KOPT-K1 (cell line): ENCODE measurements around the gene RGPD5.
"Not testable (repeated sequence)": the region's sequence is repeated elsewhere in the genome, so short reads cannot be mapped to it uniquely, and the experiment has no call there.

Experiments
- H3K27ac ChIP-seq: fragments of 200-600 bp; sonication (generic); 2 replicates; pipeline ENCODE4 v1.5.1; 2016; ENCODE audit warnings: antibody characterized with exemption, mild to moderate bottlenecking, low read depth, low read length; ENCODE audit not compliant: poor library complexity, severe bottlenecking
- H3K36me3 ChIP-seq: fragments of 200-600 bp; sonication (generic); 2 replicates; pipeline ENCODE4 v1.5.1; 2017; ENCODE audit warnings: antibody characterized with exemption, mild to moderate bottlenecking, low read length, moderate library complexity; ENCODE audit not compliant: insufficient read depth
- H3K9me3 ChIP-seq: fragments of 200-600 bp; sonication (generic); 2 replicates; pipeline ENCODE4 v1.5.1; 2017; ENCODE audit warnings: antibody characterized with exemption, low read length, mild to moderate bottlenecking; ENCODE audit not compliant: insufficient read depth, poor library complexity, severe bottlenecking

RGPD5 gene

DNA sequence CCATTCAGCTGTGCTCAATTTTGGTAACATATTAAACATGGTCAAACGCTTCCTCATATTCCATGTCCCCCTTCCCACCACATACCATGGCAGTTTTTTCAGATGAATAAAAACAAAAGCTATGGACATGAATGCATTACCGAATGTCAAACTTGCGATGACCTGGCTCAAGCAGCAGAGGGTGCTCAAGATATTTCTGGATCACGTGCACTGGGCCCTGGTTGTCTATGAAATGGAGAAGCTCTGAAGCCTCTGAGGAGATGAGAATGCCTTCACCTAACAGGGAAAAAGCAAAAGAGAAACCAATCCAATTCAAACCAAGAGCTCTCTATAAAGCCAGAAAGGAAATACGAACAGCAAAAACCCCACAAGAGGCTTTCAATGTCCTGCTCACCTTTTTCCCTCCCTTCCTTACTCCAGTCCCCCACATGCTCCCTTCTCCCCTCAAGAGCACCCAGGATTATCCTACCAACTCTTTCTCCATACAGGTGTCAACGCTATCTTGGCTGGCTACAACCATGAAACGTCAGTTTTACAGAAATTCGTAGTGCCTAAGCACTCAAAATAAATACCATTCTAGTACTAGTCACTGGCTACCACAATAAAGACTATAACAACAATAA lies 77.1 kb downstream of the RGPD5 start:
- not testable (repeated sequence) for H3K27ac ChIP-seq, H3K9me3 ChIP-seq, H3K36me3 ChIP-seq

DNA sequence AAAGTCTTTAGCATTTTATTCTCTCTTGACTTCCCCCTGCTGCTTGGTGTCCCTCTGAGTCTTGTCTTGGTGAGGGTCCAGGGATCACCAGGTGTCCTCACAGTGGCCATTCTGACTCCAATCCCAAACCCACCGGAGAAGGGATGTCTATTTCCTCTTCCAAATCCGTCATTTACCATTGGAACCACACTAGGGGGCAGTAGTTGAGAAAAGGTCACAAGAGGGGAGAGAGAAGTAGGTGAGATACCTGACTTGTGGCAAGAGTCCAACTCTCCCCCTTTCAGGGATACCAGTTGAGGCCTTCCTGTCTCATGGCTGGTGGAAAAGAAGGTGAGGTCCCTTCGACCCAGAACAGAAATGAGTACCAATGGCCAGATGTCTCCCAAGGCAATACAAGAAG lies 82.5 kb downstream of the RGPD5 start:
- not testable (repeated sequence) for H3K27ac ChIP-seq, H3K9me3 ChIP-seq, H3K36me3 ChIP-seq

DNA sequence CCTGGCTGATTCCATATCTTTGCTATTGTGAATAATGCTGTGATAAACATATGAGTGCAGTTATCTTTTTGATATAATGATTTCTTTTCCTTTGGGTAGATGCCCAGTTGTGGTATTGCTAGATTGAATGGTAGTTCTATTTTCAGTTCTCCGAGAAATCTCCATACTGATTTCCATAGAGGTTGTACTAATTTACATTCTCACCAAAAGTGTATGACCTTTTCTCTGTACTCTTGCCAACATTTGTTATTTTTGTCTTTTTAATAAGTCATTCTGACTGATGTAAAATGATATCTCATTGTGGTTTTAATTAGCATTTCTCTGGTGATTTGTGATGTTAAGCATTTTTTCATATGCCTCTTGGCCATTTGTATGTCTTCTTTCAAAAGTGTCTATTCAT lies 88.0 kb downstream of the RGPD5 start:
- not testable (repeated sequence) for H3K27ac ChIP-seq, H3K36me3 ChIP-seq, H3K9me3 ChIP-seq

DNA sequence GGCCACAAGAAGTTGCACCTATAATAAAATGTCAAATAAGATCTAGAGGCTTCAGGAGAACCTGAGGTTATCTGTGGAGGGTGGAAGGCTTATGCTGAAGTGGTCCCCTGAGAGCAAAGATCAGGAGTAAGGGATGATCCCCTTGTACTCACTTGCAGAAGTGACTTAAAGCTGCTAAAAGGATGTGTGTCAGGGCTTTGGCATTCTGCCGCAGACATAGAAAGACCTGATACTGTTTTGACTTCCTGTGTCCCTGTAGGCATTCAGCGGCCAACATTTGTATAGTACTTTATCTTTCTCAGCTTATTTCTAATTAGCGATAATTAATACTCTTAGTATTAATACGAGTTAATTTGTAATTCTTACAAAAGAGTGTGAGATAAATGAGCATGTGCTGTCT lies 94.3 kb downstream of the RGPD5 start:
- not testable (repeated sequence) for H3K27ac ChIP-seq, H3K36me3 ChIP-seq, H3K9me3 ChIP-seq

DNA sequence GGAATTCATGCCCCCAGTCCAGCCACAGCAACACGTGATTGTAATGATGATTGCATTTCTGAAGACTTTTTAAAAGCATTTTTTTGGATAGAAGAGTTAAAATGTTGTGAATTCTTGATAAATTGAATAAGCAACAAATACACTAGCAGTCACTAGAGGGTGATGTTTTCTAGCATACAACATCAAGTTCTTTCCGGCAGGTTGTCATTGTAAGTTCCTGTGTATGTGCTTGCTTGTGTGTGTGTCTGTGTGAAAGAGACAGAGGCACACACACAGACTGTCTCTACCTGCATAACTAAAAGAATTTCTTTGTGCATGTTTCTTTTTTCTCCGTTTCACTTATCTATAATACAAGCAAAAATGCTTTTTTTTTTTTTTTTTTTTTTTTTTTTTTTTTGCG lies 95.8 kb downstream of the RGPD5 start:
- H3K9me3 ChIP-seq, H3K27ac ChIP-seq, H3K36me3 ChIP-seq: not testable (repeated sequence)

DNA sequence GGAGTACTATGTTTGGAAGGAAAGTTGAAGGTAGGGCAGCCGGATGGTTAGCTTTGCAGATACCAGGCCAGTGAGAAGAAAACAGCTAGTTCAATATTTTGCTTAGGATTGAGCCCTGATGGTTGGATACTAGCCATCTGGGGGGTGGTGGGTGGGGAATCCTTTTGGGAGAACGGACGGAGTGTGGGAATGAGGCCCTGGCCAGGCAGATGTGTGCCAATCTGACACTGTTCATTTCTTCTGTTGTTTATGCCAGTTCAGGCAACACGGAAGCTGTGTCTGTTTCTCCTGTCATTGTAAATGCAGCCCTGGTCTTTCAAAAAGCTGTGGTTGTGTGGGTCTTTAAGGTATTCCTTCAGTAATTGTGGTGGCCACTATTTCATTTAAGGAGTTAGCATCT lies 96.9 kb downstream of the RGPD5 start:
- H3K36me3 ChIP-seq, H3K27ac ChIP-seq, H3K9me3 ChIP-seq: not testable (repeated sequence)

DNA sequence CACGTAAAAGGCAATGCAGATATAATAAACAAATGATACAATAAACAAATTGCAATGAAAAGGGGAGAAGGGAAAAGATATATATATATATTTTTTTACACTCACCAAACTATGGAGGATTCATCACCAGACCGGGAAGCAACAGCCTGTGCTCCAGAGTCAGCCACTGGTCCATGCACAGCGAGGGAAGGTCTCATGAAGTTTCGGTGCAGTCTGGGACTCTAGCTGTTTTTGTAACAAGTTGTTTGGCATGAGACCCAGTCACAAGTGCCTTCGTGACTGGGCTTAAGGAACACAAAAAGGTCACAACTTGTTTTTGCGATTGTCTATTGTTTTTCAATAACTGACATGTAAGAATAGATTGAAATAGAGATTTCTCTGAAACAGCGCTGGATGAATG lies 99.6 kb downstream of the RGPD5 start:
- not testable (repeated sequence) for H3K9me3 ChIP-seq, H3K27ac ChIP-seq, H3K36me3 ChIP-seq

DNA sequence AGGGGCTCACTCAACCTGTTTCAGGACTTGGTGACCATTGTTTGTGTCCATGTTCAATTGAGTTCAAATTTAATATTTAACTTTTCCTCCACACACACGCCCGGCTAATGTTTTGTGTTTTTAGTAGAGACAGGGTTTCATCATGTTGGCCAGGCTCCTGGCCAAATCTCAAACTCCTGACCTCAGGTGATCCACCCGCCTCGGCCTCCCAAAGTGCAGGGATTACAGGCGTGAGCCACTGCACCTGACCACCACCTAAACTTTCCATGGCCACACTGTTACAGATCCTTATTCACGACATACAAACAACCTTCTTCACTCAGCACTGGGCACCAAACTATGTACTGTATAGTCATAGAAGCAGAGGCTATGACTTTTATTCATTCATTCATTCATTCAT lies 100.0 kb downstream of the RGPD5 start:
- not testable (repeated sequence) for H3K36me3 ChIP-seq, H3K27ac ChIP-seq

DNA sequence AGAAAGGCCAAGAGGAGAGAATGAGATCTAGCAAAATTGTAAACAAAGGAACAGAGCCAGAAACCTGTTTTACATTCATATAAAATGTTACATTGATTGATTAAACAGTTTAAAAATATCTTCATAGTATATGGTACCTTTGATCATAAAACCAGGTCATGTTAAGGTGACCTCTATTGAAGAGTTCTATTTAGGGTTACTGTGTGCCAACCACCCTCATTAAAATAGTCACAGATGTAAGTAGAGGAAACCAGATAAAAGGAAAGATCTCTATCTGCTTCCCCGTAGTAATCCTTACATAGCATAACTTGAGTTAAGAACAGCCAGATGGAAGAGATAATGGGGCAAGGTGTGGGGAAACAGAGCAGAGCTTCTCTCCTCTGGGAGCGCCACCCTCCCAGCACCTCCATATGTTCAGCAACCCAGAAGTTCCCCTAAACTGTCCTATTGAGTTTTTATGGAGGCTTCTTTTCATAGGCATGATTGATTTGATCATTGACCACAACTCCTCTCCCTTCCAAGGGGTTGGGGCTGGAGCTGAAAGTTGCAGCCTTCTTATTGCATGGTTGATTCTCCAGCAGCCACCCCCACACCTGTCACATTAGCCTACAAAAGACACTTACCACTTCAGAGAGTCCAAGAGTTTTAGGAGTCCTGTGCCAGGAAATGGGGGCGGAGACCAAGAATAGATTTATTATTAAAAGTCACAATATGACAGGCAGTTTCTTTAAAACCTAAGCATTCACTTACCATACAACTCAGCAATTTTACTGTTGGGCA lies 101.2 kb downstream of the RGPD5 start:
- not testable (repeated sequence) for H3K36me3 ChIP-seq, H3K27ac ChIP-seq, H3K9me3 ChIP-seq

More for the DNA sequence above, 100.0 kb downstream of the RGPD5 start:
- H3K9me3 ChIP-seq = not testable (repeated sequence)

DNA sequence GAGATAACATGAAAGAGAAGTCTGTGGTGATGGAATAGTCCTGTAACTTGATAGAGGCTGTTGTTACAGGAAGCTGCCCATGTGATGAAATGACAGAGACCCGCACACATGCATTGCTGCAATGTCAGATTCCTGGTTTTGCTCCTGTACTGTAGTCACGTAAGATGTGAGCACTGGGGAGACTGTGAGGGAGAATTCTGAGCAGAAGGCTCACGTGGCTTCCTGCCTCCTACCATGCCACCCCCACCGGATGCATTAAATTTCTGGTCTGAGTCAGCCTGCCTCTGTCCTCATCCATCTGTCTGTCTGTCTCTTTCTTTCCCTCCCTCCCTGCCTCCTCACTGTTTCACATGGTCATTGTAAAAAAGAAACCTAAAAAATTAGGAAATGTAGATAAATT lies 102.1 kb downstream of the RGPD5 start:
- H3K36me3 ChIP-seq, H3K27ac ChIP-seq, H3K9me3 ChIP-seq: not testable (repeated sequence)

DNA sequence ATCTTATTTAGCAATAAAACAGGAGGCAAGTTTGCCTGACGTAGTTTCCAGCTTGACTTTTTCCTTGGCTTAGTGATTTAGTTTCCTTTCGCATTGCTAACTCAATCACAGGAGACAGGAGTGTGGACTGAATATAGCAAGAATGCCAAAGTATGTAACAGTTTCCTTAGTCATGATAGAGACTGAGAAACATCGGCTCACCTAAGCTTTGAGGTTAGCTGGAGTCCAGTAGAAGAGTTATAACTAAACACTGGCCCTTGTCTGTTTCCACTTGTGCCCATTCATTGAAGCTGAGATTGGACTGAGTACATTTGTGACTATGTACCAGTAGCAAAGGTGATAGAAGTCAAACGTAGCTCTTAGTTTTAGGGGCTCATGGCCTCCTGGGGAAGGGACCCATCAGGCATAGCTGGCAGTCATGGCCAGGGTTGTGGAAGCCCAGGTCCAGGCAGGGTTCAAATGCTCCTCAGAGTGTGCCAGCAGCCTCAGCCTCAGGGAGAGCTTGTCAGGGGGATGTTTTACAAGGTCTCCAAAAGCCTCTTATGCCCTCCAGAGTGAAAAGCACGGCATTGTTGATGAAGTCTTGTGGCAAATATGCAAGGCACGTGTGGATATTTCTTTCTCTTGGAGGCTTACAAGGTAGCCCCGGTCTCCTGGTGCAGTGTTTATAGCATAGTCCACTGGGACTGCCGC lies 103.8 kb downstream of the RGPD5 start:
- H3K27ac ChIP-seq, H3K9me3 ChIP-seq, H3K36me3 ChIP-seq: not testable (repeated sequence)

DNA sequence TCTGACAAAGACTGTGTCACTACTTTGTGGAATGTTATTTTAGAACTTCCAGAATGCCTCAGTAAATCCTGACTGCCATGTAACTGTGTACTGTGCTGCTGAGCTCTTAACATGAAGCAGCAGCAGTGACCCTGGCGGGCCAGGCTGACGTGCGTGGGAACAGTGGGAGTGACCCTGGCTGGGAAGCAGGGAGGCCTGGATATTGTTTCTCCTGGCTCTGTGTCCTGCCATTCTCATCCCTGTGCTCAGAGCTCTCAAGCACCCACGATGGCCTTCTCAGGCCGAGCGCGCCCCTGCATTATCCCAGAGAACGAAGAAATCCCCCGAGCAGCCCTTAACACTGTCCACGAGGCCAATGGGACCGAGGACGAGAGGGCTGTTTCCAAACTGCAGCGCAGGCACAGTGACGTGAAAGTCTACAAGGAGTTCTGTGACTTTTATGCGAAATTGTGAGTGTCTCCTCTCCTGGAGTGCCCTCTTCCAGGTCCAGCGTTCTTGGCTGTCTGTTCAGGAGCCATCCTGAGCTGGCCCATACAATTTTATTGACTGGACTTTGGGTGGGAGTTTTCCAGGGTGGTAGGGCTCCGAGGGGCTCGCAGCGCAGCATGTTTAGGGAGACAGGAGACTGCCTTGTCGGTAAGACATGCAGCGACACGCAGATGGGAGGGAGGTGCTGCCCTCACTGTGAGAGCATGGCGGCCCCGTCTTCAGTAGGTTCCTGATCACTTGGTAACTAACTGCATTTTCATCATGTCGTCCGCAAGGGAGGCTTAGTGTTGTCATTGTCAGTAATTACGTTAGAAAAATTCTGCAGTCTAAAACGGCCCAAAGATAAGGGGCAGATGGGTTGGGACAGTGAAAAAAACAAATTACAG lies 104.6 kb downstream of the RGPD5 start, which contains the start of gene LIMS3:
Gene LIMS3, plus strand, starts transcription at position 227 of the 875 bp plus-strand sequence. Its CDS starts 41 bp downstream, at position 268.
- not testable (repeated sequence) for H3K36me3 ChIP-seq, H3K27ac ChIP-seq, H3K9me3 ChIP-seq

DNA sequence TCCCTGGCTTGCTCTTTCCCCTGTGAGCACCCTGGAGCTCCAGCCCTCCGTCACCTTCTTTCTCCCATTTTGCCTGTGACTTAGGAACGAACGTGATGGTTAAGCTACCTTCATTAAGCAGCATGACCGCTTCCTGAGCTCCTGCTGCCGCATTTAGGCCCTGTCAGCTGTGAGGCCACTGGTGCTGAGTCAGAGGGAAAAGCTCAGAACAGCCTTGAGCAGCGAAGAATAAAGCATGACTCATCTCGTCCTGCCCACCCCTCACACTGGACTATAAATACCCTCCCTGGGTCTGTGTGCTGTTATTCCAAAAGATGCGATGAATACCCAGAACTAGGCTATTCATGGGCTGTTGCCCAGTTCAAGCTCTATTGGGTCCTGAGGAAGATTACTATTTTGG lies 111.7 kb downstream of the RGPD5 start:
- not testable (repeated sequence) for H3K9me3 ChIP-seq, H3K36me3 ChIP-seq

More for the DNA sequence above, 111.7 kb downstream of the RGPD5 start:
- not testable (repeated sequence) for H3K27ac ChIP-seq
